Measurements from ENCODE around the gene CROCC2.
A peak's percentile ranks its signal among the peaks of the same experiment; 100 is the strongest.

The CROCC2 gene

DNA sequence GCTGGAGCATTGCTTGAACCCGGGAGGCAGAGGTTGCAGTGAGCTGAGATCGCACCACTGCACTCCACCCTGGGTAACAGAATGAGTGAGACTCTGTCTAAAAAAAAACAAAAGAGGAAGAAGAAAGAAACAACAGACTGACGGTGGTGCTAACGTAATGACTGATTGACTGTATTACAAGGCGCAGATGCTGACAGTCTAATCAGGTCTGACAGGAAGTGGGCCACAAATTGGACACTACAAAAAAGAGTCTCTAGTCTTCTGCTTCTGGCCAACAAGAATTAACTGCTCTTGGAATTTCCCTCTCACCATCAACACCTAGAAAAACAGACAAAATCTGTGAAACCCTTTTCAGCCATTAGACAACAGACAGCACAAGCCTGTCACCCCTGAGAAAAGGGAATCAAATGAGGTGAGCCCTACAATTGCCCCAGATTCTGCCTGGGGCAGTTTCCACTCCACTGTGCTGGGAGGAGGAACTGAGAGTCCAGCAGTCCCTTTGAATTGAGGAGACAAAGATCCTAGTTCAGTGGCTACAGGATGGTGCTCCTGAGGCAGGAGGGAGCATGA lies 135.5 kb downstream of the CROCC2 start:
- no peak overlapping the region for H3K4me3 ChIP-seq (ENCODE audit: low read depth, low read length)
- TF ChIP-seq, protein P1, sequence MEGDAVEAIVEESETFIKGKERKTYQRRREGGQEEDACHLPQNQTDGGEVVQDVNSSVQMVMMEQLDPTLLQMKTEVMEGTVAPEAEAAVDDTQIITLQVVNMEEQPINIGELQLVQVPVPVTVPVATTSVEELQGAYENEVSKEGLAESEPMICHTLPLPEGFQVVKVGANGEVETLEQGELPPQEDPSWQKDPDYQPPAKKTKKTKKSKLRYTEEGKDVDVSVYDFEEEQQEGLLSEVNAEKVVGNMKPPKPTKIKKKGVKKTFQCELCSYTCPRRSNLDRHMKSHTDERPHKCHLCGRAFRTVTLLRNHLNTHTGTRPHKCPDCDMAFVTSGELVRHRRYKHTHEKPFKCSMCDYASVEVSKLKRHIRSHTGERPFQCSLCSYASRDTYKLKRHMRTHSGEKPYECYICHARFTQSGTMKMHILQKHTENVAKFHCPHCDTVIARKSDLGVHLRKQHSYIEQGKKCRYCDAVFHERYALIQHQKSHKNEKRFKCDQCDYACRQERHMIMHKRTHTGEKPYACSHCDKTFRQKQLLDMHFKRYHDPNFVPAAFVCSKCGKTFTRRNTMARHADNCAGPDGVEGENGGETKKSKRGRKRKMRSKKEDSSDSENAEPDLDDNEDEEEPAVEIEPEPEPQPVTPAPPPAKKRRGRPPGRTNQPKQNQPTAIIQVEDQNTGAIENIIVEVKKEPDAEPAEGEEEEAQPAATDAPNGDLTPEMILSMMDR (IDR thresholded peaks at IDR 0.05; ENCODE audit: low read depth, low read length, missing control alignments) = no peak
- DNase-seq (ENCODE audit: low read depth) = peak; percentile 80
